Fibroblast of lung (primary cell): ENCODE results near the gene NINJ2. TPM values are rescaled to one million over a fixed set of nuclear protein-coding genes. Genes with fewer than 3 reads are reported as not detected.

ENCODE experiments used
- DNase-seq, 2 donors: peaks; one replicate each; pipeline versions ENCODE4 v3.0.0 to v3.0.0-alpha.2; 2010; ENCODE audit warnings: low read depth in 2 of 2
- H2AFZ ChIP-seq: 2 replicates; pipeline ENCODE4 v1.5.1; 2012; ENCODE audit warnings: low read length, control low read depth, inconsistent platforms
- H3K27ac ChIP-seq: 2 replicates; pipeline ENCODE4 v1.5.1; 2011; ENCODE audit warnings: low read length, control low read depth; ENCODE audit not compliant: insufficient read depth
- H3K27me3 ChIP-seq: 2 replicates; pipeline ENCODE4 v1.5.1; 2011; ENCODE audit warnings: mild to moderate bottlenecking, low read length; ENCODE audit not compliant: control insufficient read depth, insufficient read depth
- H3K36me3 ChIP-seq: 2 replicates; pipeline ENCODE4 v1.5.1; 2011; ENCODE audit warnings: low read length; ENCODE audit not compliant: control insufficient read depth, insufficient read depth
- H3K4me1 ChIP-seq: 2 replicates; pipeline ENCODE4 v1.5.1; 2011; ENCODE audit warnings: low read length; ENCODE audit not compliant: control insufficient read depth, insufficient read depth; ENCODE audit errors: extremely low read depth
- H3K4me2 ChIP-seq: 2 replicates; pipeline ENCODE4 v1.5.1; 2011; ENCODE audit warnings: low read length, control low read depth; ENCODE audit not compliant: insufficient read depth; ENCODE audit errors: extremely low read depth
- H3K4me3 ChIP-seq, 4 experiments: fragments of 200-600 bp in 1 of 4; sonication (generic) in 1 of 4; replicated peaks in 1 of 4; 2 replicates each; pipeline ENCODE4 v1.5.1; 2011 to 2016; ENCODE audit warnings: low read length in 4 of 4, low read depth in 3 of 4, mild to moderate bottlenecking in 3 of 4, control low read depth in 2 of 4, inconsistent platforms in 1 of 4, mixed read lengths in 1 of 4; ENCODE audit not compliant: insufficient read depth in 1 of 4; ENCODE audit errors: control extremely low read depth in 1 of 4
- H3K79me2 ChIP-seq: 2 replicates; pipeline ENCODE4 v1.5.1; 2012; ENCODE audit warnings: mild to moderate bottlenecking, low read length, inconsistent platforms; ENCODE audit not compliant: control insufficient read depth, insufficient read depth
- H3K9ac ChIP-seq: 2 replicates; pipeline ENCODE4 v1.5.1; 2011; ENCODE audit warnings: mild to moderate bottlenecking, low read length, control low read depth; ENCODE audit not compliant: insufficient read depth
- H3K9me3 ChIP-seq: 2 replicates; pipeline ENCODE4 v1.5.1; 2012; ENCODE audit warnings: low read depth, low read length; ENCODE audit not compliant: control insufficient read depth, insufficient read depth
- H4K20me1 ChIP-seq: 2 replicates; pipeline ENCODE4 v1.5.1; 2011; ENCODE audit warnings: low read length; ENCODE audit not compliant: control insufficient read depth, insufficient read depth; ENCODE audit errors: extremely low read depth
- EZH2 ChIP-seq: IDR thresholded peaks from 2 replicates; pipeline ENCODE4 v1.5.1; 2012; ENCODE audit warnings: low read length, control low read depth, mild to moderate bottlenecking; ENCODE audit errors: missing control alignments
- polyA plus RNA-seq, 2 donors: library from polyadenylated mRNA; depleted of rRNA in 1 of 2; stranded (reverse) in 1 of 2; unstranded in 1 of 2; fragments of >200 nt; gene quantifications; 2 replicates each; pipeline ENCODE4 v1.2.1, GENCODE V29; 2011 to 2012; ENCODE audit warnings: missing spikeins in 1 of 2
- total RNA-seq: library from RNA; depleted of rRNA; stranded (reverse); fragments of >200 nt; gene quantifications from 2 replicates; pipeline ENCODE4 v1.2.1, GENCODE V29; 2014
- TF ChIP-seq, protein P1 (sequence below), 2 donors: IDR thresholded peaks in 1 of 2; conservative IDR thresholded peaks in 1 of 2; 1 replicate in 1 of 2; 2 replicates in 1 of 2; pipeline ENCODE4 v1.5.1; 2011 to 2012; ENCODE audit warnings: low read length in 2 of 2, control low read depth in 1 of 2, inconsistent platforms in 1 of 2, low read depth in 1 of 2, mild to moderate bottlenecking in 1 of 2

Gene NINJ2
- total and polyA plus RNA-seq, 2 donors (not counting 1 experiment from before 2014, with no cell fraction given), result 0.35 to 0.66 TPM

DNA sequence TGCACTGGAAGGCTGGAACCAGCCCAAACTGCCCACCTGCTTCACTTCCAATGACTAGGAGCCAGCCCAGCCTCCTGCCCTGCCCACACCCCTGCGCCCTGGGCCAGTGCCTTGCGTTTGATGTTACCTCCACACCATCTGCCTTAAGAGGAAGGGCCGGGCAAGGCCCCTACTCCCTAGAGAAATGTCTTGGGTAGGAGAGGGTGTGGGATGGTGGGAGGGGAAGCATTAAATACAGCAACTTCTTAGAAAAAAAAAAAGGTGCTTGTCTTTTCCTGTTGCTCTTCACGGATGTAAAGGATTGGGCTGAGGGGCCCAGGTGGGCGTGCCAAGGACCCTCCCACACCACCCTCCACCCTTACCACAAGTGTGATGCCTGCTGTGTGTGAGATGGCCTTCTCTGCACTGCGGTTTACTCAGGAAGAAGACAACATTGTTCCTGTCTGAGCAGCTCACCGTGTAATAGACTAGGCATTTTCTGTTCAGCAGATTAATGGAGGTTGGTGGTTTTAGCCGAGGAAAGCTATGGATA, 99.9 kb downstream of the NINJ2 start:
- H3K79me2 ChIP-seq, result no peaks in the 10 kb centered on the region
- H4K20me1 ChIP-seq, result no peaks in the 10 kb centered on the region
- no peak overlapping the region for H3K27ac ChIP-seq
- no peaks in the 10 kb centered on the region for H3K36me3 ChIP-seq
- no peak overlapping the region for H3K4me3 ChIP-seq
- H3K9me3 ChIP-seq, result no peaks in the 10 kb centered on the region
- H2AFZ ChIP-seq, result no peak overlapping the region
- peak in 1 of 2 donors; percentile 81 for DNase-seq
- no peaks in the 10 kb centered on the region for H3K4me1 ChIP-seq
- TF ChIP-seq, protein P1, sequence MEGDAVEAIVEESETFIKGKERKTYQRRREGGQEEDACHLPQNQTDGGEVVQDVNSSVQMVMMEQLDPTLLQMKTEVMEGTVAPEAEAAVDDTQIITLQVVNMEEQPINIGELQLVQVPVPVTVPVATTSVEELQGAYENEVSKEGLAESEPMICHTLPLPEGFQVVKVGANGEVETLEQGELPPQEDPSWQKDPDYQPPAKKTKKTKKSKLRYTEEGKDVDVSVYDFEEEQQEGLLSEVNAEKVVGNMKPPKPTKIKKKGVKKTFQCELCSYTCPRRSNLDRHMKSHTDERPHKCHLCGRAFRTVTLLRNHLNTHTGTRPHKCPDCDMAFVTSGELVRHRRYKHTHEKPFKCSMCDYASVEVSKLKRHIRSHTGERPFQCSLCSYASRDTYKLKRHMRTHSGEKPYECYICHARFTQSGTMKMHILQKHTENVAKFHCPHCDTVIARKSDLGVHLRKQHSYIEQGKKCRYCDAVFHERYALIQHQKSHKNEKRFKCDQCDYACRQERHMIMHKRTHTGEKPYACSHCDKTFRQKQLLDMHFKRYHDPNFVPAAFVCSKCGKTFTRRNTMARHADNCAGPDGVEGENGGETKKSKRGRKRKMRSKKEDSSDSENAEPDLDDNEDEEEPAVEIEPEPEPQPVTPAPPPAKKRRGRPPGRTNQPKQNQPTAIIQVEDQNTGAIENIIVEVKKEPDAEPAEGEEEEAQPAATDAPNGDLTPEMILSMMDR (conservative IDR thresholded peaks at IDR 0.05 in 1 of 2, IDR thresholded peaks at IDR 0.05 in 1 of 2; ENCODE audit: low read depth in 1 of 2, low read length in 2 of 2), result no peak
- TF ChIP-seq EZH2, result no peak
- no peak overlapping the region for H3K4me2 ChIP-seq
- no peak overlapping the region for H3K9ac ChIP-seq
- H3K27me3 ChIP-seq, result peaks cover 13% of the 10 kb centered on the region

DNA sequence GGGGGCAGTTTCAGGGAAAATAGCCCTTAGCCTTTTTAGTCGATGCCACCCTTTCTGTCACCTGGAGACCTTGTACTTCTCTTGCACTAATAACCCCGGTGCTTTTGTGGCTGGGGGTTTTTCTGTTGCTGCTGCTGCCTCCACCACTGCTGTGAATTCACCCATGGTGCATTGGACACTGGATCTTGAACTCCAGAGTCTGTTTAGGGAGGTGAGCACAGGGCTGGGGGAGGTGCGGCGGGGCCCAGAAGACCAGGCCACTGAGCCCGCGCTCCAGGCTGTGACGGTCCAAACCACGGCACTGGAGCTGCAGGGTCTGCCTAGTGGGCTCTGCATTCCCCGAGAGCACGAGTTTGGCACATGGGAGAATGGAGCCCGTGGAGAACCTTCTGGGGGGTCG, 100.6 kb downstream of the NINJ2 start:
- TF ChIP-seq, protein P1 (conservative IDR thresholded peaks at IDR 0.05 in 1 of 2, IDR thresholded peaks at IDR 0.05 in 1 of 2; ENCODE audit: low read depth in 1 of 2, low read length in 2 of 2), result no peak
- TF ChIP-seq EZH2, result no peak

DNA sequence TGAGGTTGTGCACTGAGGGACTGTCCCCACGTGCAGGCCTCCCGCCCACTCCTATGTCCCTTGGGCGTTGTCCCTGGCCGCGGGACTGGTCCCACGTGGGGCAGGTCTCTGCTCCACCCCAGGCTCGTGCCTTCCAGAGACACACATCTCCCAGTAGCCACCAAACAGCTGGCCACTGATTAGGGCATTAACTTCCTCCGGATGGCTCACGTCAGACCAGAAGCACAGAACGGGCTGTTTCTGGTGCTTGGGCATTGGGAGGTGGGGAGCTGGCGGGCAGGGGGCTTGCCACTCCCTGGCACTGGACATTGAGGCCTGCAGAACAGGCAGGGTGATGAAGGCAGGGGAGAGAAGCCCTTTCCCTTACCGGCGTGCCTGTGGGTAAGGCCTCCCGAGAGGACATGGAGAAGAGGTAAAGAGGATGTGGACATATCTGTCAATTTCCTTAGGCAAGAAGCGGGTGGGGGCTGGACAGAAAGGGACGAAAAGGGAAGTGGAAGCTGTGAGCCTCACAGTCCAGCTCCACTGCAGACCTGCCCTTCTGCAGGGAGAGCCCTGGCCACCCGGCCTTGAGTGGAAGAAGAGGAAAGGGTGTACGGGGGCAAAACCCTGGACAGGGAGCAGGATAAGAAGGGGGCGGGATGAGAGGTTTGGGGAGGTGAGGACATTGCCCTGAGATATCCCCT, 101.2 kb downstream of the NINJ2 start:
- DNase-seq, result no peak

More for the DNA sequence above, 100.6 kb downstream of the NINJ2 start:
- Histone ChIP-seq H4K20me1 (no peaks in the 10 kb centered on the region), H3K4me2 (no peak overlapping the region), H3K27ac (no peak overlapping the region), H2AFZ (no peak overlapping the region), H3K4me1 (no peaks in the 10 kb centered on the region), H3K27me3 (peaks cover 13% of the 10 kb centered on the region), H3K79me2 (no peaks in the 10 kb centered on the region), H3K9ac (no peak overlapping the region), H3K36me3 (no peaks in the 10 kb centered on the region), H3K4me3 (no peak overlapping the region), H3K9me3 (no peaks in the 10 kb centered on the region)
- DNase-seq, result no peak

More for the DNA sequence above, 101.2 kb downstream of the NINJ2 start:
- TF ChIP-seq, protein P1 (conservative IDR thresholded peaks at IDR 0.05 in 1 of 2, IDR thresholded peaks at IDR 0.05 in 1 of 2; ENCODE audit: low read depth in 1 of 2, low read length in 2 of 2), result no peak
- no peak for TF ChIP-seq EZH2
- Histone ChIP-seq H3K27me3 (peaks cover 13% of the 10 kb centered on the region), H4K20me1 (no peaks in the 10 kb centered on the region), H3K79me2 (no peaks in the 10 kb centered on the region), H3K9me3 (no peaks in the 10 kb centered on the region), H3K9ac (no peak overlapping the region), H3K4me1 (no peaks in the 10 kb centered on the region), H2AFZ (no peak overlapping the region), H3K4me2 (no peak overlapping the region), H3K36me3 (no peaks in the 10 kb centered on the region), H3K4me3 (no peak overlapping the region), H3K27ac (no peak overlapping the region)
